GM23338 (cell line): Measurements from ENCODE around the gene CLTRN. TPM values are rescaled to one million over a fixed set of nuclear protein-coding genes. Genes with fewer than 3 reads are reported as not detected.

Experiments
- ATAC-seq: fragments of 200-7000 bp; cut with Tn5 transposase; 3 replicates; pipeline ENCODE4 v1.9.1; 2020
- DNase-seq: peaks from one replicate; pipeline ENCODE4 v3.0.0-alpha.2; 2015; ENCODE audit warnings: low spot score
- H2AFZ ChIP-seq: fragments of 200-600 bp; sonication (generic); 2 replicates; pipeline ENCODE4 v1.8.0; 2016; ENCODE audit warnings: antibody characterized with exemption, mild to moderate bottlenecking, moderate library complexity
- H3F3A ChIP-seq: fragments of 200-600 bp; sonication (generic); replicated peaks from 2 replicates; pipeline ENCODE4 v1.8.0; 2017; ENCODE audit warnings: antibody characterized with exemption, mixed run types, low read depth
- H3K27ac ChIP-seq: fragments of 200-600 bp; sonication (generic); 2 replicates; pipeline ENCODE4 v1.6.1; 2016; ENCODE audit warnings: low read depth
- H3K27me3 ChIP-seq: fragments of 200-600 bp; sonication (generic); 2 replicates; pipeline ENCODE4 v1.8.0; 2016; ENCODE audit warnings: mild to moderate bottlenecking, mixed run types, moderate library complexity; ENCODE audit not compliant: insufficient read depth
- H3K36me3 ChIP-seq: fragments of 200-600 bp; sonication (generic); 2 replicates; pipeline ENCODE4 v1.8.0; 2016; ENCODE audit warnings: mild to moderate bottlenecking; ENCODE audit not compliant: insufficient read depth
- H3K4me1 ChIP-seq: fragments of 200-600 bp; sonication (generic); 2 replicates; pipeline ENCODE4 v1.8.0; 2016; ENCODE audit warnings: mild to moderate bottlenecking, moderate library complexity; ENCODE audit not compliant: insufficient read depth
- H3K4me2 ChIP-seq: fragments of 200-600 bp; sonication (generic); 2 replicates; pipeline ENCODE4 v1.7.1; 2017; ENCODE audit warnings: mixed run types
- H3K4me3 ChIP-seq: fragments of 200-600 bp; sonication (generic); 2 replicates; pipeline ENCODE4 v1.6.1; 2016; ENCODE audit warnings: mixed run types
- H3K79me2 ChIP-seq: fragments of 200-600 bp; sonication (generic); replicated peaks from 2 replicates; pipeline ENCODE4 v1.8.0; 2017; ENCODE audit warnings: mild to moderate bottlenecking; ENCODE audit not compliant: insufficient read depth
- H3K9me2 ChIP-seq: fragments of 200-600 bp; sonication (generic); 2 replicates; pipeline ENCODE4 v1.8.0; 2017; ENCODE audit not compliant: insufficient read depth
- H4K20me1 ChIP-seq: fragments of 200-600 bp; sonication (generic); replicated peaks from 2 replicates; pipeline ENCODE4 v1.8.0; 2017; ENCODE audit warnings: mild to moderate bottlenecking; ENCODE audit not compliant: insufficient read depth
- H3K27ac Mint-ChIP-seq: 2 replicates; pipeline ENCODE4 v1.8.0; 2020; ENCODE audit warnings: inconsistent platforms, mild to moderate bottlenecking, moderate library complexity, mixed read lengths
- H3K27me3 Mint-ChIP-seq: 3 replicates; pipeline ENCODE4 v1.8.0; 2022; ENCODE audit warnings: low read depth, mild to moderate bottlenecking, moderate library complexity, mixed read lengths, inconsistent platforms; ENCODE audit not compliant: insufficient read depth, poor library complexity
- H3K36me3 Mint-ChIP-seq: 3 replicates; pipeline ENCODE4 v1.8.0; 2021; ENCODE audit warnings: low read depth, mild to moderate bottlenecking, inconsistent platforms, moderate library complexity, mixed read lengths
- H3K4me1 Mint-ChIP-seq: 3 replicates; pipeline ENCODE4 v1.8.0; 2020; ENCODE audit warnings: mild to moderate bottlenecking, inconsistent platforms, mixed read lengths
- H3K4me3 Mint-ChIP-seq: 3 replicates; pipeline ENCODE4 v1.8.0; 2021; ENCODE audit warnings: moderate library complexity, mild to moderate bottlenecking, inconsistent platforms, mixed read lengths
- H3K9me3 Mint-ChIP-seq: 3 replicates; pipeline ENCODE4 v1.8.0; 2020; ENCODE audit warnings: moderate library complexity, mild to moderate bottlenecking, inconsistent platforms, mixed read lengths
- EZH2 ChIP-seq: fragments of 200-600 bp; sonication (generic); IDR thresholded peaks from one replicate; pipeline ENCODE4 v1.8.0; 2017; ENCODE audit warnings: antibody characterized with exemption, mild to moderate bottlenecking, low read depth; ENCODE audit not compliant: unreplicated experiment
- STAT1 ChIP-seq: IDR thresholded peaks from one replicate; pipeline ENCODE4 v1.6.1; 2016; ENCODE audit warnings: antibody characterized with exemption; ENCODE audit not compliant: unreplicated experiment
- ZNF114 ChIP-seq: fragments of 250-450 bp; sonication (Bioruptor Pico); IDR thresholded peaks from 2 replicates; pipeline ENCODE4 v1.5.0; 2020; ENCODE audit warnings: mild to moderate bottlenecking, moderate library complexity
- polyA plus RNA-seq: library from polyadenylated mRNA; unstranded; fragments of >200 nt; fragmentation: Nextera tagmentation; extraction: Ambion mirVana; gene quantifications from 2 replicates; pipeline ENCODE4 v1.2.1, GENCODE V29; 2016
- total RNA-seq: library from RNA; depleted of rRNA; stranded (reverse); fragments of >200 nt; shearing (Covaris generic); gene quantifications from 2 replicates; pipeline ENCODE4 v1.2.3, GENCODE V29; 2014
- TF ChIP-seq, protein P1 (sequence below): fragments of 250-450 bp; sonication (Bioruptor Pico); IDR thresholded peaks from 2 replicates; pipeline ENCODE4 v1.5.0; 2020; ENCODE audit warnings: mild to moderate bottlenecking, moderate library complexity
- TF ChIP-seq, protein P2 (sequence below), 2 experiments: fragments of 200-600 bp in 1 of 2; sonication (generic) in 1 of 2; conservative IDR thresholded peaks; 2 replicates each; pipeline versions ENCODE4 v1.5.1 to v1.6.1; 2016 to 2017; ENCODE audit warnings: antibody characterized with exemption in 2 of 2, low read depth in 2 of 2, mild to moderate bottlenecking in 2 of 2, moderate library complexity in 1 of 2

The CLTRN gene
- total and polyA plus RNA-seq, 2 experiments from 2014 or later, result 1.7 to 2.7 TPM

DNA sequence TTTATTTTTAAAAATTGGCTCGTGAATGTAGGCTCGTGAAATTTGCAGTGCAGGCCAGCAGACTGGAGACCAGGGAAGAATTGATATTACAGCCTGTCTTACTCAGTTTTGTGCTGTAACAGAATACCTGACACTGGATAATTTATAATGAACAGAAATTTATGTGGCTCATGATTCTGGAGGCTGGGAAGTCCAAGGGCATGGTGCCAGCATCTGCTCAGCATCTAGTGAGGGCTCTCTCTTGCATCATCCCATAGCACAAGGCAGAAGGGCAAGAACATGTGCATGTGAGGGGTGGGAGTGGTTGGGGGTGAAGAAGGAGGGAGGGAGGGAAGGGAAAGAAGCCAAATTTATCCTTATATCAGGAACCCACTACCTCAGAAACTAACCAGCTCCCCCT, 13.7 kb upstream of the CLTRN start:
- H3K27ac ChIP-seq, result no peak overlapping the region
- H3K36me3 Mint-ChIP-seq, result peaks cover 8% of the 10 kb centered on the region
- H3K4me1 Mint-ChIP-seq, result peaks cover 10% of the 10 kb centered on the region; the same call in 2 of the 3 replicates
- H2AFZ ChIP-seq, result no peak overlapping the region
- no peaks in the 10 kb centered on the region for H4K20me1 ChIP-seq
- H3K4me2 ChIP-seq, result no peak overlapping the region
- H3K36me3 ChIP-seq, result no peaks in the 10 kb centered on the region
- no peaks in the 10 kb centered on the region for H3K9me2 ChIP-seq
- no peaks in the 10 kb centered on the region for H3K27me3 ChIP-seq
- H3K27ac Mint-ChIP-seq, result peak overlapping the region; percentile 82
- no peaks in the 10 kb centered on the region for H3K4me1 ChIP-seq
- H3K27me3 Mint-ChIP-seq, result no peaks in the 10 kb centered on the region
- H3K79me2 ChIP-seq, result peaks cover 57% of the 10 kb centered on the region
- DNase-seq, result no peak
- no peak overlapping the region for H3K4me3 ChIP-seq
- H3F3A ChIP-seq, result no peaks in the 10 kb centered on the region
- no peaks in the 10 kb centered on the region for H3K9me3 Mint-ChIP-seq
- ATAC-seq, result no peak
- no peak for TF ChIP-seq ZNF114 (CRISPR knock-in tag)
- TF ChIP-seq, protein P1, sequence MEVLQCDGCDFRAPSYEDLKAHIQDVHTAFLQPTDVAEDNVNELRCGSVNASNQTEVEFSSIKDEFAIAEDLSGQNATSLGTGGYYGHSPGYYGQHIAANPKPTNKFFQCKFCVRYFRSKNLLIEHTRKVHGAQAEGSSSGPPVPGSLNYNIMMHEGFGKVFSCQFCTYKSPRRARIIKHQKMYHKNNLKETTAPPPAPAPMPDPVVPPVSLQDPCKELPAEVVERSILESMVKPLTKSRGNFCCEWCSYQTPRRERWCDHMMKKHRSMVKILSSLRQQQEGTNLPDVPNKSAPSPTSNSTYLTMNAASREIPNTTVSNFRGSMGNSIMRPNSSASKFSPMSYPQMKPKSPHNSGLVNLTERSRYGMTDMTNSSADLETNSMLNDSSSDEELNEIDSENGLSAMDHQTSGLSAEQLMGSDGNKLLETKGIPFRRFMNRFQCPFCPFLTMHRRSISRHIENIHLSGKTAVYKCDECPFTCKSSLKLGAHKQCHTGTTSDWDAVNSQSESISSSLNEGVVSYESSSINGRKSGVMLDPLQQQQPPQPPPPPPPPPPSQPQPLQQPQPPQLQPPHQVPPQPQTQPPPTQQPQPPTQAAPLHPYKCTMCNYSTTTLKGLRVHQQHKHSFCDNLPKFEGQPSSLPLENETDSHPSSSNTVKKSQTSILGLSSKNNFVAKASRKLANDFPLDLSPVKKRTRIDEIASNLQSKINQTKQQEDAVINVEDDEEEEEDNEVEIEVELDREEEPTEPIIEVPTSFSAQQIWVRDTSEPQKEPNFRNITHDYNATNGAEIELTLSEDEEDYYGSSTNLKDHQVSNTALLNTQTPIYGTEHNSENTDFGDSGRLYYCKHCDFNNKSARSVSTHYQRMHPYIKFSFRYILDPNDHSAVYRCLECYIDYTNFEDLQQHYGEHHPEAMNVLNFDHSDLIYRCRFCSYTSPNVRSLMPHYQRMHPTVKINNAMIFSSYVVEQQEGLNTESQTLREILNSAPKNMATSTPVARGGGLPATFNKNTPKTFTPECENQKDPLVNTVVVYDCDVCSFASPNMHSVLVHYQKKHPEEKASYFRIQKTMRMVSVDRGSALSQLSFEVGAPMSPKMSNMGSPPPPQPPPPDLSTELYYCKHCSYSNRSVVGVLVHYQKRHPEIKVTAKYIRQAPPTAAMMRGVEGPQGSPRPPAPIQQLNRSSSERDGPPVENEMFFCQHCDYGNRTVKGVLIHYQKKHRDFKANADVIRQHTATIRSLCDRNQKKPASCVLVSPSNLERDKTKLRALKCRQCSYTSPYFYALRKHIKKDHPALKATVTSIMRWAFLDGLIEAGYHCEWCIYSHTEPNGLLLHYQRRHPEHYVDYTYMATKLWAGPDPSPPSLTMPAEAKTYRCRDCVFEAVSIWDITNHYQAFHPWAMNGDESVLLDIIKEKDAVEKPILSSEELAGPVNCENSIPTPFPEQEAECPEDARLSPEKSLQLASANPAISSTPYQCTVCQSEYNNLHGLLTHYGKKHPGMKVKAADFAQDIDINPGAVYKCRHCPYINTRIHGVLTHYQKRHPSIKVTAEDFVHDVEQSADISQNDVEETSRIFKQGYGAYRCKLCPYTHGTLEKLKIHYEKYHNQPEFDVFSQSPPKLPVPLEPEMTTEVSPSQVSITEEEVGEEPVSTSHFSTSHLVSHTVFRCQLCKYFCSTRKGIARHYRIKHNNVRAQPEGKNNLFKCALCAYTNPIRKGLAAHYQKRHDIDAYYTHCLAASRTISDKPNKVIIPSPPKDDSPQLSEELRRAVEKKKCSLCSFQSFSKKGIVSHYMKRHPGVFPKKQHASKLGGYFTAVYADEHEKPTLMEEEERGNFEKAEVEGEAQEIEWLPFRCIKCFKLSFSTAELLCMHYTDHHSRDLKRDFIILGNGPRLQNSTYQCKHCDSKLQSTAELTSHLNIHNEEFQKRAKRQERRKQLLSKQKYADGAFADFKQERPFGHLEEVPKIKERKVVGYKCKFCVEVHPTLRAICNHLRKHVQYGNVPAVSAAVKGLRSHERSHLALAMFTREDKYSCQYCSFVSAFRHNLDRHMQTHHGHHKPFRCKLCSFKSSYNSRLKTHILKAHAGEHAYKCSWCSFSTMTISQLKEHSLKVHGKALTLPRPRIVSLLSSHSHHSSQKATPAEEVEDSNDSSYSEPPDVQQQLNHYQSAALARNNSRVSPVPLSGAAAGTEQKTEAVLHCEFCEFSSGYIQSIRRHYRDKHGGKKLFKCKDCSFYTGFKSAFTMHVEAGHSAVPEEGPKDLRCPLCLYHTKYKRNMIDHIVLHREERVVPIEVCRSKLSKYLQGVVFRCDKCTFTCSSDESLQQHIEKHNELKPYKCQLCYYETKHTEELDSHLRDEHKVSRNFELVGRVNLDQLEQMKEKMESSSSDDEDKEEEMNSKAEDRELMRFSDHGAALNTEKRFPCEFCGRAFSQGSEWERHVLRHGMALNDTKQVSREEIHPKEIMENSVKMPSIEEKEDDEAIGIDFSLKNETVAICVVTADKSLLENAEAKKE (CRISPR knock-in tag), result no peak
- TF ChIP-seq EZH2, result no peak
- TF ChIP-seq STAT1, result no peak
- TF ChIP-seq, protein P2, sequence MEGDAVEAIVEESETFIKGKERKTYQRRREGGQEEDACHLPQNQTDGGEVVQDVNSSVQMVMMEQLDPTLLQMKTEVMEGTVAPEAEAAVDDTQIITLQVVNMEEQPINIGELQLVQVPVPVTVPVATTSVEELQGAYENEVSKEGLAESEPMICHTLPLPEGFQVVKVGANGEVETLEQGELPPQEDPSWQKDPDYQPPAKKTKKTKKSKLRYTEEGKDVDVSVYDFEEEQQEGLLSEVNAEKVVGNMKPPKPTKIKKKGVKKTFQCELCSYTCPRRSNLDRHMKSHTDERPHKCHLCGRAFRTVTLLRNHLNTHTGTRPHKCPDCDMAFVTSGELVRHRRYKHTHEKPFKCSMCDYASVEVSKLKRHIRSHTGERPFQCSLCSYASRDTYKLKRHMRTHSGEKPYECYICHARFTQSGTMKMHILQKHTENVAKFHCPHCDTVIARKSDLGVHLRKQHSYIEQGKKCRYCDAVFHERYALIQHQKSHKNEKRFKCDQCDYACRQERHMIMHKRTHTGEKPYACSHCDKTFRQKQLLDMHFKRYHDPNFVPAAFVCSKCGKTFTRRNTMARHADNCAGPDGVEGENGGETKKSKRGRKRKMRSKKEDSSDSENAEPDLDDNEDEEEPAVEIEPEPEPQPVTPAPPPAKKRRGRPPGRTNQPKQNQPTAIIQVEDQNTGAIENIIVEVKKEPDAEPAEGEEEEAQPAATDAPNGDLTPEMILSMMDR (conservative IDR thresholded peaks at IDR 0.05; ENCODE audit: low read depth in 2 of 2), result no peak
- H3K4me3 Mint-ChIP-seq, result no peak overlapping the region
